ENCODE data around the gene CSNK1G1. TPM values are rescaled to one million over a fixed set of nuclear protein-coding genes. Genes with fewer than 3 reads are reported as not detected.

CSNK1G1 gene
- polyA plus RNA-seq, 1 of the 3 experiments (the other 2 are of a cell fraction): 10.2 TPM

- POLR2A ChIA-PET: interaction anchor here (1.2 kb wide), 1 partner anchor 10 kb away, joined by 3 read pairs; no protein-coding TSS in a partner anchor
Observed at GRCh38 chr15:64344651-64345294, 11.2 kb downstream of the CSNK1G1 start.

GRCh38 chr15:64343841-64344240 lies 12.1 kb downstream of the CSNK1G1 start:
- H3K9ac ChIP-seq: peak overlapping the region; percentile 25; the same call in 1 of the 2 replicates
- H3K9me2 ChIP-seq: no peaks in the 10 kb centered on the region
- H3K27me3 ChIP-seq (ENCODE audit: insufficient read depth): no peaks in the 10 kb centered on the region
- TF ChIP-seq EZH2phosphoT487 (IDR thresholded peaks at IDR 0.05; ENCODE audit: borderline replicate concordance, low read depth) (no peak), JUND (IDR thresholded peaks at IDR 0.05) (peak; percentile 56), EP300 (IDR thresholded peaks at IDR 0.05; ENCODE audit: borderline replicate concordance in 1 of 2, low read depth in 1 of 2, low read length in 1 of 2) (no peak), USF1 (IDR thresholded peaks at IDR 0.05; ENCODE audit: borderline replicate concordance, low read depth) (no peak), POLR2AphosphoS5 (IDR thresholded peaks at IDR 0.05; ENCODE audit: low read depth, low read length) (no peak), ZBTB33 (IDR thresholded peaks at IDR 0.05; ENCODE audit: borderline replicate concordance, low read depth) (no peak), MEF2A (IDR thresholded peaks at IDR 0.05; ENCODE audit: borderline replicate concordance, low read depth) (no peak), USF2 (IDR thresholded peaks at IDR 0.05; ENCODE audit: borderline replicate concordance, low read depth, low read length) (no peak), FOSL2 (IDR thresholded peaks at IDR 0.05; ENCODE audit: borderline replicate concordance, low read depth) (peak; percentile 47; the same call in 1 of the 2 replicates), SMC3 (IDR thresholded peaks at IDR 0.05; ENCODE audit: low read depth, low read length) (no peak)
- CTCF ChIA-PET: no interaction called here
- H3K36me3 ChIP-seq (replicated peaks in 1 of 2; ENCODE audit: control insufficient read depth in 1 of 2, insufficient read depth in 2 of 2, low read length in 1 of 2): peaks cover 4 to 44% of the 10 kb centered on the region in 2 experiments
- 43% methylated on average over 2 of the region's 2 CpGs for WGBS (ENCODE audit: low lambda C conversion rate)
- H3K4me1 ChIP-seq (ENCODE audit: control insufficient read depth in 1 of 2, insufficient read depth in 2 of 2, low read depth in 1 of 2, low read length in 1 of 2): peaks cover 0 to 32% of the 10 kb centered on the region in 2 experiments; a peak in 3 of 4 replicates
- H3K27ac ChIP-seq (ENCODE audit: low read depth in 2 of 2, low read length in 1 of 2): peak overlapping the region; percentile 0 to 90; a peak in 3 of 4 replicates
- H3K4me3 ChIP-seq (ENCODE audit: low read depth in 2 of 2, low read length in 1 of 2): 0 out of 4 replicates have a peak overlapping the region, but pooled peaks of 1 of the 2 experiments have one; percentile 10
- H3K9me3 ChIP-seq: no peaks in the 10 kb centered on the region
- peaks cover 47% of the 10 kb centered on the region for H4K20me1 ChIP-seq (ENCODE audit: insufficient read depth)
- DNase-seq: no peak
- H3F3A ChIP-seq (replicated peaks; ENCODE audit: insufficient read depth): peaks cover 47% of the 10 kb centered on the region
- POLR2A ChIA-PET: no interaction called here
- no peak overlapping the region for H2AFZ ChIP-seq (ENCODE audit: low read depth)
- peak overlapping the region; percentile 64; the same call in 1 of the 2 replicates for H3K4me2 ChIP-seq
- peaks cover 95% of the 10 kb centered on the region for H3K79me2 ChIP-seq (ENCODE audit: insufficient read depth)

More at GRCh38 chr15:64344651-64345294, 11.2 kb downstream of the CSNK1G1 start:
- Histone ChIP-seq H2AFZ (ENCODE audit: low read depth) (no peak overlapping the region), H3K27me3 (ENCODE audit: insufficient read depth) (no peaks in the 10 kb centered on the region), H4K20me1 (ENCODE audit: insufficient read depth) (peaks cover 54% of the 10 kb centered on the region), H3K9ac (peak overlapping the region; percentile 25; the same call in 1 of the 2 replicates), H3K4me3 (ENCODE audit: low read depth in 2 of 2, low read length in 1 of 2) (peak overlapping the region in 1 of 2 experiments; percentile 10; a peak in 1 of 4 replicates), H3K36me3 (replicated peaks in 1 of 2; ENCODE audit: control insufficient read depth in 1 of 2, insufficient read depth in 2 of 2, low read length in 1 of 2) (peaks cover 4 to 44% of the 10 kb centered on the region in 2 experiments), H3K79me2 (ENCODE audit: insufficient read depth) (peaks cover 95% of the 10 kb centered on the region), H3F3A (replicated peaks; ENCODE audit: insufficient read depth) (peaks cover 47% of the 10 kb centered on the region), H3K9me3 (no peaks in the 10 kb centered on the region), H3K9me2 (no peaks in the 10 kb centered on the region), H3K4me2 (peak overlapping the region; percentile 64; the same call in 1 of the 2 replicates), H3K4me1 (ENCODE audit: control insufficient read depth in 1 of 2, insufficient read depth in 2 of 2, low read depth in 1 of 2, low read length in 1 of 2) (peaks cover 4 to 38% of the 10 kb centered on the region in 2 experiments), H3K27ac (ENCODE audit: low read depth in 2 of 2, low read length in 1 of 2) (peak overlapping the region; percentile 37 to 90; a peak in 3 of 4 replicates)
- peak; percentile 37; the same call in 1 of the 2 replicates for TF ChIP-seq POLR2AphosphoS5 (IDR thresholded peaks at IDR 0.05; ENCODE audit: low read depth, low read length)
- peak in 1 of 2 experiments; percentile 14; a peak in 1 of 4 replicates for TF ChIP-seq EP300 (IDR thresholded peaks at IDR 0.05; ENCODE audit: borderline replicate concordance in 1 of 2, low read depth in 1 of 2, low read length in 1 of 2)
- peak; percentile 44; the same call in 1 of the 2 replicates for TF ChIP-seq FOSL2 (IDR thresholded peaks at IDR 0.05; ENCODE audit: borderline replicate concordance, low read depth)
- no peak for TF ChIP-seq GATA2 (CRISPR knock-in tag; IDR thresholded peaks at IDR 0.05)
- TF ChIP-seq TAF1 (IDR thresholded peaks at IDR 0.05; ENCODE audit: borderline replicate concordance, low read depth, low read length): no peak
- TF ChIP-seq TEAD4 (IDR thresholded peaks at IDR 0.05; ENCODE audit: borderline replicate concordance, insufficient read depth): peak; percentile 41; the same call in 1 of the 2 replicates
- TF ChIP-seq FOXM1 (IDR thresholded peaks at IDR 0.05; ENCODE audit: low read depth): no peak
- TF ChIP-seq PBX3 (IDR thresholded peaks at IDR 0.05): peak; percentile 62
- peak; percentile 40 for TF ChIP-seq JUND (IDR thresholded peaks at IDR 0.05)
- no peak for TF ChIP-seq RCOR1 (IDR thresholded peaks at IDR 0.05; ENCODE audit: low read length)
- TF ChIP-seq TCF12 (IDR thresholded peaks at IDR 0.05): peak; percentile 89
- no peak for TF ChIP-seq SIN3A (IDR thresholded peaks at IDR 0.05; ENCODE audit: borderline replicate concordance, low read depth, low read length)
- no peak for DNase-seq
- CTCF ChIA-PET: interaction anchor here (0.9 to 1.2 kb wide), 4 partner anchors 43 to 191 kb away, joined by 3 to 4 read pairs (median 3); no protein-coding TSS in a partner anchor

Data from SK-N-SH (cell line).